HepG2 (cell line): ENCODE results near the gene PLA2G4D. TPM values are rescaled to one million over a fixed set of nuclear protein-coding genes. Genes with fewer than 3 reads are reported as not detected.

ENCODE experiments used
- ATAC-seq: fragments of 200-7000 bp; cut with Tn5 transposase; 3 replicates; pipeline ENCODE4 v1.9.1; 2020; ENCODE audit warnings: mild to moderate bottlenecking, moderate library complexity
- BruUV-seq: library from RNA; stranded (reverse); fragments of 400-500 nt; replicated peaks from 2 replicates; lab custom pipeline; 2021; lab: Mats Ljungman, UMichigan
- CTCF ChIA-PET: fragments of 300-600 bp; formaldehyde crosslinking; extraction: SDS; loops from one replicate; lab custom pipeline; 2021; ENCODE audit warnings: low total read pairs, inconsistent platforms, low intra/inter-chr PET ratio; lab: Yijun Ruan, JAX
- POLR2A ChIA-PET: fragments of 350-600 bp; sonication (Branson Sonifier 250); formaldehyde crosslinking; loops from one replicate; lab custom pipeline; 2020; ENCODE audit warnings: antibody characterized with exemption, inconsistent platforms; lab: Yijun Ruan, JAX
- DNase-seq: peaks from one replicate; pipeline ENCODE4 v3.0.0-alpha.2; 2015; ENCODE audit warnings: low spot score
- FAIRE-seq: peaks from 3 replicates; lab custom pipeline; 2011; peaks lifted over from hg19 to GRCh38; lab: Jason Lieb, UNC
- H2AFZ ChIP-seq: one replicate; pipeline ENCODE4 v1.6.1; 2011; ENCODE audit warnings: low read length, inconsistent platforms
- H3K27ac ChIP-seq: fragments of 300-600 bp; 3 replicates; pipeline ENCODE4 v1.8.0; 2011; ENCODE audit warnings: mixed run types, mild to moderate bottlenecking, mixed read lengths, low read length, inconsistent platforms; ENCODE audit not compliant: insufficient read depth; ENCODE audit errors: extremely low read length
- H3K27me3 ChIP-seq, 2 experiments: fragments of 200-600 bp in 1 of 2; 2 replicates in 1 of 2; 3 replicates in 1 of 2; pipeline versions ENCODE4 v1.6.0 to v1.8.0; 2011; ENCODE audit warnings: low read length in 2 of 2, mild to moderate bottlenecking in 2 of 2, moderate library complexity in 2 of 2, inconsistent platforms in 1 of 2; ENCODE audit not compliant: insufficient read depth in 2 of 2, control insufficient read depth in 1 of 2
- H3K36me3 ChIP-seq, 2 experiments: fragments of 200-600 bp in 1 of 2; replicated peaks in 1 of 2; 2 replicates in 1 of 2; 3 replicates in 1 of 2; pipeline versions ENCODE4 v1.5.1 to v1.8.0; 2011; ENCODE audit warnings: low read length in 2 of 2, inconsistent platforms in 1 of 2; ENCODE audit not compliant: insufficient read depth in 2 of 2, control insufficient read depth in 1 of 2
- H3K4me1 ChIP-seq: 2 replicates; pipeline ENCODE4 v1.5.1; 2012; ENCODE audit warnings: low read length, inconsistent platforms; ENCODE audit not compliant: insufficient read depth
- H3K4me2 ChIP-seq: 2 replicates; pipeline ENCODE4 v1.6.0; 2011; ENCODE audit warnings: low read depth, low read length, inconsistent platforms
- H3K4me3 ChIP-seq, 3 experiments: fragments of 200-600 bp in 1 of 3; sonication (generic), shearing (Covaris generic) in 1 of 3; replicated peaks in 1 of 3; 2 replicates each; pipeline ENCODE4 v1.5.1; 2011 to 2016; ENCODE audit warnings: low read length in 3 of 3, inconsistent platforms in 2 of 3, low read depth in 2 of 3, mild to moderate bottlenecking in 2 of 3, control low read depth in 1 of 3, mixed read lengths in 1 of 3; ENCODE audit not compliant: insufficient read depth in 1 of 3
- H3K79me2 ChIP-seq: one replicate; pipeline ENCODE4 v1.6.1; 2011; ENCODE audit warnings: low read length, inconsistent platforms; ENCODE audit not compliant: insufficient read depth
- H3K9ac ChIP-seq: 2 replicates; pipeline ENCODE4 v1.6.0; 2011; ENCODE audit warnings: mild to moderate bottlenecking, low read depth, low read length, inconsistent platforms; ENCODE audit not compliant: insufficient read depth
- H3K9me3 ChIP-seq: 2 replicates; pipeline ENCODE4 v1.5.1; 2012; ENCODE audit warnings: mild to moderate bottlenecking, low read length
- H4K20me1 ChIP-seq: 2 replicates; pipeline ENCODE4 v1.6.0; 2011; ENCODE audit warnings: inconsistent platforms, mild to moderate bottlenecking, low read length, moderate library complexity; ENCODE audit not compliant: insufficient read depth
- HCFC1 ChIP-seq: fragments of 150-350 bp; IDR thresholded peaks from 2 replicates; pipeline ENCODE4 v1.6.1; 2014; ENCODE audit warnings: low read depth, low read length
- IKZF4 ChIP-seq: sonication (generic); formaldehyde crosslinking; IDR thresholded peaks from 2 replicates; pipeline ENCODE4 v1.5.1; 2020; ENCODE audit warnings: borderline replicate concordance, mild to moderate bottlenecking, low read depth, missing genetic modification reagents; ENCODE audit errors: not compliant biosample characterization
- ONECUT2 ChIP-seq: sonication (generic); formaldehyde crosslinking; IDR thresholded peaks from 2 replicates; pipeline ENCODE4 v1.4.0; 2020; ENCODE audit warnings: missing genetic modification reagents
- PLRG1 ChIP-seq: fragments of 450-650 bp; conservative IDR thresholded peaks from 2 replicates; pipeline ENCODE4 v1.6.1; 2016
- ZBTB38 ChIP-seq: sonication (generic); formaldehyde crosslinking; IDR thresholded peaks from 2 replicates; pipeline ENCODE4 v1.5.1; 2020; ENCODE audit warnings: mild to moderate bottlenecking, missing genetic modification reagents
- ZNF235 ChIP-seq: sonication (generic); formaldehyde crosslinking; IDR thresholded peaks from 2 replicates; pipeline ENCODE4 v1.8.1; 2023; ENCODE audit warnings: mild to moderate bottlenecking, missing genetic modification reagents, borderline replicate concordance
- WGBS: methylation state at CpG from one replicate; pipeline ENCODE4 v1.1.6; 2017; ENCODE audit warnings: low lambda C conversion rate; 5-methylcytosine and 5-hydroxymethylcytosine counted together
- in situ Hi-C: cut with HindIII; loops from 2 replicates; pipeline ENCODE4 v1.10.0; 2017; ENCODE audit warnings: low pct_unique_long_range_greater_than_20kb; ENCODE audit not compliant: extremely low pct_ligation_motif_present
- intact Hi-C: fragments of 100-400 bp; cut with micrococcal nuclease; formaldehyde crosslinking; loops from one replicate; pipeline ENCODE4 v1.10.0; 2022; ENCODE audit not compliant: unreplicated experiment
- polyA plus RNA-seq, 8 experiments: library from polyadenylated mRNA; depleted of rRNA in 3 of 8; stranded (reverse) in 7 of 8; unstranded in 1 of 8; fragments of >200 nt; fragmentation: Illumina TruSeq in 4 of 8; extraction: Trizol in 4 of 8; gene quantifications; 2 replicates each; pipeline versions ENCODE4 v1.2.1 to v1.2.3, GENCODE V29; 2011 to 2016; ENCODE audit warnings: low read depth in 4 of 8, missing spikeins in 1 of 8, mixed read lengths in 1 of 8; ENCODE audit not compliant: insufficient read depth in 1 of 8
- total RNA-seq, 5 experiments: library from RNA; depleted of rRNA; stranded (reverse); fragments of >200 nt; fragmentation: Illumina TruSeq; extraction: Trizol; gene quantifications; 2 replicates each; pipeline ENCODE4 v1.2.3, GENCODE V29; 2016; ENCODE audit warnings: low read depth in 1 of 5
- TF ChIP-seq, protein P1 (sequence below), 2 experiments: sonication (generic) in 1 of 2; formaldehyde crosslinking in 1 of 2; IDR thresholded peaks; 2 replicates each; pipeline versions ENCODE4 v1.5.1 to v1.6.1; 2011 to 2020; ENCODE audit warnings: borderline replicate concordance in 1 of 2, low read depth in 1 of 2, low read length in 1 of 2, mild to moderate bottlenecking in 1 of 2, missing genetic modification reagents in 1 of 2, moderate library complexity in 1 of 2

PLA2G4D gene
- total and polyA plus RNA-seq, 2 of the 13 experiments (the other 11 are each of a cell fraction or from before 2014, with no cell fraction given) = 0.04 to 0.21 TPM

DNA sequence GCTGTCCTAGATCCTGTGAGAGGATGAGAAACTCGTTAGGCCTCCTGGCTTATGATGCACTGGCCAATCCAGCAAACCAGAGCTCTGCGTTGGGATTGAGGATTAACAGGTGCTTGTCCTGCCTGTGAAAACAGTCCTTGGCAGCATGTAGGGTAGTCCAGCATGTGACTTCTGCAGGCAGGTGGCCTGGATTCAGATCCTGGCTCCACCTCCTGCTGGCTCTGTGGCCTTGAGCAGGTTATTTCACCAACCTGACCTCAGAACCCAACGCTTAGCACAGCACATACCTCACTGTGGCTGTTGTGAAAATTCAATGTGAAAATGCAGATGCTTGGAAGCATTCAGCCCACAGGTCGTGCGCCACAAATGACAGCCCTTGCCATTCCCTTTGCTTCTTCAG is 33.6 kb downstream of the PLA2G4D start (continued):
- no peak for TF ChIP-seq IKZF4 (CRISPR knock-in tag)
- no peak for TF ChIP-seq ONECUT2 (CRISPR knock-in tag)
- TF ChIP-seq, protein P1, sequence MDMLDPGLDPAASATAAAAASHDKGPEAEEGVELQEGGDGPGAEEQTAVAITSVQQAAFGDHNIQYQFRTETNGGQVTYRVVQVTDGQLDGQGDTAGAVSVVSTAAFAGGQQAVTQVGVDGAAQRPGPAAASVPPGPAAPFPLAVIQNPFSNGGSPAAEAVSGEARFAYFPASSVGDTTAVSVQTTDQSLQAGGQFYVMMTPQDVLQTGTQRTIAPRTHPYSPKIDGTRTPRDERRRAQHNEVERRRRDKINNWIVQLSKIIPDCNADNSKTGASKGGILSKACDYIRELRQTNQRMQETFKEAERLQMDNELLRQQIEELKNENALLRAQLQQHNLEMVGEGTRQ (IDR thresholded peaks at IDR 0.05; ENCODE audit: low read depth, low read length) = peak; percentile 41
- TF ChIP-seq, protein P1 (CRISPR knock-in tag; IDR thresholded peaks at IDR 0.05; ENCODE audit: borderline replicate concordance) = no peak
- TF ChIP-seq PLRG1 = no peak

DNA sequence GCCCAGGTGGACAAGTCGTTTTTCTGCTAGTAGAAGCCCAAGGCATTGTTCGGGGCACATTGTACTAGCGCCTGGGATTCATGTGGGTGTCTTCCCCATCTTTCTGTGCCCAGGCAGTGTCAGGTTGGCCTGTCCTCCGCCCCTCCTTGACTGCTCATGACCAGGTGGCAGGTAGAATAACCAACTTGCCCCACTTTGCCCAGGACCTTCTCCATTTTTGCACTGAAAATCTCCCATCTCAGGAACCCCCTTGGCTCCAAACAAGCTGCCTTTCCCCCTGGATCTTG is 33.9 kb downstream of the PLA2G4D start:
- intact Hi-C loops (no loop called here), in situ Hi-C loops (no loop called here)
- H3K4me3 ChIP-seq = no peak overlapping the region
- H3K27me3 ChIP-seq = 0 out of 5 replicates have a peak, but pooled peaks cover 0 to 6% of the 10 kb centered on the region in 2 experiments
- no peaks in the 10 kb centered on the region for H3K36me3 ChIP-seq
- CTCF ChIA-PET = interaction anchor here (4.3 kb wide), 1 partner anchor 71 kb away, joined by 39 read pairs; no protein-coding TSS in a partner anchor
- no peak overlapping the region for H2AFZ ChIP-seq
- no peak for ATAC-seq
- no peaks in the 10 kb centered on the region for H3K9me3 ChIP-seq
- H3K27ac ChIP-seq = no peak overlapping the region
- TF ChIP-seq ZBTB38 (CRISPR knock-in tag) = 0 out of 2 replicates have a peak, but pooled peaks have one; percentile 13
- no peak for TF ChIP-seq ZNF235
- no peak for TF ChIP-seq HCFC1
- H4K20me1 ChIP-seq = no peaks in the 10 kb centered on the region
- peak overlapping the region; percentile 51; the same call in 1 of the 2 replicates for H3K4me2 ChIP-seq
- DNase-seq = no peak
- peaks cover 75% of the 10 kb centered on the region for H3K4me1 ChIP-seq
- H3K79me2 ChIP-seq = no peaks in the 10 kb centered on the region
- no peak for FAIRE-seq
- BruUV-seq = no TSS peak
- 47% methylated on average over 4 of the region's 4 CpGs for WGBS
- H3K9ac ChIP-seq = no peak overlapping the region
- POLR2A ChIA-PET = no interaction called here
